ENCODE results near the gene TOX2. TPM values are rescaled to one million over a fixed set of nuclear protein-coding genes. Genes with fewer than 3 reads are reported as not detected.
A peak's percentile ranks its signal among the peaks of the same experiment; 100 is the strongest.

TOX2 gene
- total RNA-seq (1 to 10 TPM; 1.1 to 6.4 (median 5.3) TPM), polyA plus RNA-seq (1 to 10 TPM; 3.4 to 4.9 (median 3.5) TPM)
- long read RNA-seq, donor 1, partial matches to known transcripts: 0 of 1 reads
- long read RNA-seq, donor 1, other reads (novel, unspliced or antisense): 0 of 1 reads
- long read RNA-seq, donor 2: 0 reads

- peaks cover 5 to 28% (median 17%) of the 10 kb centered on the region in 6 donors for H3K4me1 ChIP-seq
- H3K27me3 ChIP-seq (replicated peaks in 1 of 7): peaks cover 0 to 59% (median 37%) of the 10 kb centered on the region in 7 donors
- H3K4me3 ChIP-seq: peak within 1 kb of the TSS; percentile 18 to 69 (median 40)
- H3K9me3 ChIP-seq: peaks cover 0 to 27% (median 13%) of the 10 kb centered on the region in 8 donors
- peak; percentile 86 for DNase-seq
- intact Hi-C loops (cut with DNase I; ENCODE audit: low total_unique reads): no loop called here
- H3K36me3 ChIP-seq: no peaks in the 10 kb centered on the region
- H3K27ac ChIP-seq: peak within 1 kb of the TSS in 2 of 8 donors; percentile 46 to 47
- 3 to 8% (median 4%) methylated on average over 18 to 111 of the region's 111 CpGs for WGBS, 5 donors
- TF ChIP-seq POLR2AphosphoS5 (IDR thresholded peaks at IDR 0.05): no peak
- no peak for TF ChIP-seq POLR2A (IDR thresholded peaks at IDR 0.05)
- TF ChIP-seq CTCF (IDR thresholded peaks at IDR 0.05 in 8 of 11, conservative IDR thresholded peaks at IDR 0.05 in 3 of 11): no peak
Measured at GRCh38 chr20:43914311-43915210, at the start of gene TOX2. Gene TOX2 (plus strand): TSS chr20:43914852. CDS start chr20:43914892, 40 bp downstream.

GRCh38 chr20:43868091-43868490 is 46.6 kb upstream of the TOX2 start:
- Histone ChIP-seq H3K36me3 (no peaks in the 10 kb centered on the region), H3K4me1 (no peaks in the 10 kb centered on the region), H3K27me3 (replicated peaks in 1 of 7) (peaks cover 0 to 8% (median 0%) of the 10 kb centered on the region in 7 donors), H3K4me3 (no peak overlapping the region), H3K27ac (no peak overlapping the region), H3K9me3 (no peaks in the 10 kb centered on the region)
- TF ChIP-seq CTCF (IDR thresholded peaks at IDR 0.05 in 8 of 11, conservative IDR thresholded peaks at IDR 0.05 in 3 of 11) (no peak), POLR2A (IDR thresholded peaks at IDR 0.05) (no peak), POLR2AphosphoS5 (IDR thresholded peaks at IDR 0.05) (no peak)
- 69 to 96% (median 91%) methylated on average over 1 of the region's 1 CpG for WGBS, 5 donors
- intact Hi-C loops (cut with DNase I; ENCODE audit: low total_unique reads): no loop called here
- DNase-seq: no peak

- no peak for DNase-seq
- no peaks in the 10 kb centered on the region for H3K27me3 ChIP-seq (replicated peaks in 1 of 7)
- no peak overlapping the region for H3K27ac ChIP-seq
- no peaks in the 10 kb centered on the region for H3K36me3 ChIP-seq
- no peak overlapping the region for H3K4me3 ChIP-seq
- no peaks in the 10 kb centered on the region for H3K4me1 ChIP-seq
- TF ChIP-seq POLR2AphosphoS5 (IDR thresholded peaks at IDR 0.05) (no peak), CTCF (IDR thresholded peaks at IDR 0.05 in 8 of 11, conservative IDR thresholded peaks at IDR 0.05 in 3 of 11) (no peak)
- H3K9me3 ChIP-seq: no peaks in the 10 kb centered on the region
- intact Hi-C loops (cut with DNase I; ENCODE audit: low total_unique reads): no loop called here
Measured at GRCh38 chr20:43870484-43870883, 44.2 kb upstream of the TOX2 start.

- Histone ChIP-seq H3K27ac (no peak overlapping the region), H3K36me3 (no peaks in the 10 kb centered on the region), H3K4me1 (no peaks in the 10 kb centered on the region), H3K4me3 (no peak overlapping the region), H3K27me3 (replicated peaks in 1 of 7) (peaks cover 0 to 6% (median 0%) of the 10 kb centered on the region in 7 donors), H3K9me3 (peaks cover 0 to 8% (median 4%) of the 10 kb centered on the region in 8 donors)
- intact Hi-C loops (cut with DNase I; ENCODE audit: low total_unique reads): no loop called here
- no peak for DNase-seq
- no peak for TF ChIP-seq POLR2A (IDR thresholded peaks at IDR 0.05)
- TF ChIP-seq POLR2AphosphoS5 (IDR thresholded peaks at IDR 0.05): no peak
- no peak for TF ChIP-seq CTCF (IDR thresholded peaks at IDR 0.05 in 8 of 11, conservative IDR thresholded peaks at IDR 0.05 in 3 of 11)
- WGBS, 5 donors: 74 to 93% (median 89%) methylated on average over 1 of the region's 1 CpG
Measured at GRCh38 chr20:43878776-43879175, 35.9 kb upstream of the TOX2 start.
